ENCODE results near the gene GLO1.

DNA sequence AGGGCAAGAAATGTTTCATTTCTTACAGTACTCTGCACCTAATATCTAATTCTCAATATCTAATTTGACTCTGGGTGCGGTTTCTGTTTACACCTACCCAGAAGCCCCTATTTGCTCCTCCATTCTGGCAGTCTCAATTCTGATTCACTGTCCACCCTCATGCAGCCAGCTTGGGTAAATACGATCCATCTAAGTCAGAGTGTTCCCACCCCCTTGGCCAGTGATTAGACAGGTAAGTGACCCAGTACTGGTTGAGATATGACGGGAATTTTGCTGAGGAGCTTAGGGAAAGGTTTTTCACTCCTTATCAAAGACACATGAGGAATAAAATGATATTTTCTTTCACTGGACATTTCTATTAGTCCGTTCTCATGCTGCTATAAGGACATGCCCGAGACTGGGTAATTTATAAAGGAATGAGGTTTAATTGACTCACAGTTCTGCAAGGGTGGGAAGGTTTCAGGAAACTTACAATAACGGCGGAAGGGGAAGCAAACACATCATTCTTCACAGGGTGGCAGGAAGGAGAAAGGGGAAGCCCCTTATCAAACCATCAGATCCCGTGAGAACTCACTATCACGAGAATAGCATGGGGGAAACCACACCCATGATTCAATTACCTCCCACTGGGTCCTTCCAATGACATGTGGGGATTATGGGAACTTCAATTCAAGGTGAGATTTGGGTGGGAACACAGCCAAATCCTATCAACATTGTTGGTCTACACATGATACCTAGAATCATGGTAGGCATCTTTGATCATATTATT is 29.4 kb downstream of the GLO1 start:
- TF ChIP-seq, protein P1, sequence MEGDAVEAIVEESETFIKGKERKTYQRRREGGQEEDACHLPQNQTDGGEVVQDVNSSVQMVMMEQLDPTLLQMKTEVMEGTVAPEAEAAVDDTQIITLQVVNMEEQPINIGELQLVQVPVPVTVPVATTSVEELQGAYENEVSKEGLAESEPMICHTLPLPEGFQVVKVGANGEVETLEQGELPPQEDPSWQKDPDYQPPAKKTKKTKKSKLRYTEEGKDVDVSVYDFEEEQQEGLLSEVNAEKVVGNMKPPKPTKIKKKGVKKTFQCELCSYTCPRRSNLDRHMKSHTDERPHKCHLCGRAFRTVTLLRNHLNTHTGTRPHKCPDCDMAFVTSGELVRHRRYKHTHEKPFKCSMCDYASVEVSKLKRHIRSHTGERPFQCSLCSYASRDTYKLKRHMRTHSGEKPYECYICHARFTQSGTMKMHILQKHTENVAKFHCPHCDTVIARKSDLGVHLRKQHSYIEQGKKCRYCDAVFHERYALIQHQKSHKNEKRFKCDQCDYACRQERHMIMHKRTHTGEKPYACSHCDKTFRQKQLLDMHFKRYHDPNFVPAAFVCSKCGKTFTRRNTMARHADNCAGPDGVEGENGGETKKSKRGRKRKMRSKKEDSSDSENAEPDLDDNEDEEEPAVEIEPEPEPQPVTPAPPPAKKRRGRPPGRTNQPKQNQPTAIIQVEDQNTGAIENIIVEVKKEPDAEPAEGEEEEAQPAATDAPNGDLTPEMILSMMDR (optimal IDR thresholded peaks at IDR 0.05 in 1 of 3, IDR thresholded peaks at IDR 0.05 in 1 of 3, conservative IDR thresholded peaks at IDR 0.05 in 1 of 3; ENCODE audit: extremely low read depth in 1 of 3, insufficient read depth in 2 of 3, low read length in 3 of 3): no peak
- TF ChIP-seq EZH2 (IDR thresholded peaks at IDR 0.05; ENCODE audit: low read length): no peak
